SK-N-MC (cell line): ENCODE results near the gene RPGRIP1L.

ENCODE experiments used
- DNase-seq: peaks from one replicate; pipeline ENCODE4 v3.0.0-alpha.2; 2011; ENCODE audit warnings: low read depth, low spot score
- H3K27ac ChIP-seq: fragments of 200-600 bp; sonication (generic); 2 replicates; pipeline ENCODE4 v1.5.1; 2016; ENCODE audit warnings: mixed run types
- H3K36me3 ChIP-seq: fragments of 200-600 bp; sonication (generic); 2 replicates; pipeline ENCODE4 v1.6.1; 2017; ENCODE audit warnings: antibody characterized with exemption, low read length, mixed read lengths; ENCODE audit not compliant: insufficient read depth
- H3K4me3 ChIP-seq: fragments of 200-600 bp; sonication (generic); 2 replicates; pipeline ENCODE4 v1.5.1; 2016
- H3K9ac ChIP-seq: fragments of 200-600 bp; sonication (generic); 2 replicates; pipeline ENCODE4 v1.8.0; 2017; ENCODE audit warnings: mixed run types, mixed read lengths; ENCODE audit not compliant: insufficient read length
- H3K9me3 ChIP-seq: fragments of 200-600 bp; sonication (generic); 2 replicates; pipeline ENCODE4 v1.6.1; 2017; ENCODE audit warnings: low read depth, mild to moderate bottlenecking, antibody characterized with exemption, low read length, moderate library complexity, mixed read lengths
- EZH2 ChIP-seq: fragments of 200-600 bp; sonication (generic); IDR thresholded peaks from one replicate; pipeline ENCODE4 v1.6.1; 2017; ENCODE audit warnings: antibody characterized with exemption
- FOXP2 ChIP-seq: optimal IDR thresholded peaks from 2 replicates; pipeline ENCODE3; 2011; ENCODE audit warnings: mild to moderate bottlenecking, moderate library complexity; ENCODE audit not compliant: insufficient read depth; ENCODE audit errors: extremely low read length, control extremely low read depth
- POLR2AphosphoS5 ChIP-seq: IDR thresholded peaks from 2 replicates; pipeline ENCODE4 v1.6.1; 2012; ENCODE audit warnings: mild to moderate bottlenecking, low read depth, low read length, borderline replicate concordance

Gene RPGRIP1L

DNA sequence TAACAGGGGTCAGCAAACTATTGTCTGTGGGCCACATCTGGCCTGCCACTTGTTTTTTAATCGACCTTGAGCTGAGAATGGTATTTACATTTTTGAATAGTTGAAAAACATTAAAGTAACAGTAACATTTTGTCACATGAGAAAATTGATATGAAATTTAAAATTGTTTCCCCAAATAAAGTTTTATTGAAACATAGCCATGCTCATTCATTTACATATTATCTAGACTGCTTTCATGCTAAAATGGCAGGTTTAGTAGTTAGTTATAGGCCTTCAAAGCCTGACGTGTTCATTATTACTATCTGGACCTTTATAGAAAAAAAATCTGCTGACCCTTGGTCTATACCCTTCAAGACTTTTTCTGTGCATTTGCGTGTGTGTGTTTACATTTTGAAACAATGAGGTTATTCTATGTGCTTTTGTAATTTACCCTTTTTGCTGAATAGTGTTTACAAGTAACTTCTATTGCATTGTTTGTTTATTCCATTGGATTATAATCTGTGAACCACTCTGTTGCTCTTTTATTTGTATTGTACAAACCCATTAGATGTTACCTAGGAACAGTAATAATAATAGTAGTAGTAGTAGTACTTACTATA lies 37.4 kb upstream of the RPGRIP1L start:
- H3K27ac ChIP-seq, result no peak overlapping the region
- no peak overlapping the region for H3K9ac ChIP-seq
- no peak for DNase-seq
- TF ChIP-seq EZH2, result no peak
- TF ChIP-seq POLR2AphosphoS5, result no peak
- TF ChIP-seq FOXP2, result no peak
- no peaks in the 10 kb centered on the region for H3K36me3 ChIP-seq
- H3K4me3 ChIP-seq, result no peak overlapping the region
- no peaks in the 10 kb centered on the region for H3K9me3 ChIP-seq

GRCh38 chr16:53740476-53740875 lies 36.8 kb upstream of the RPGRIP1L start:
- Histone ChIP-seq H3K9ac (no peak overlapping the region), H3K36me3 (no peaks in the 10 kb centered on the region), H3K4me3 (no peak overlapping the region), H3K9me3 (no peaks in the 10 kb centered on the region), H3K27ac (no peak overlapping the region)
- no peak for DNase-seq
- TF ChIP-seq FOXP2 (no peak), POLR2AphosphoS5 (no peak), EZH2 (no peak)

DNA sequence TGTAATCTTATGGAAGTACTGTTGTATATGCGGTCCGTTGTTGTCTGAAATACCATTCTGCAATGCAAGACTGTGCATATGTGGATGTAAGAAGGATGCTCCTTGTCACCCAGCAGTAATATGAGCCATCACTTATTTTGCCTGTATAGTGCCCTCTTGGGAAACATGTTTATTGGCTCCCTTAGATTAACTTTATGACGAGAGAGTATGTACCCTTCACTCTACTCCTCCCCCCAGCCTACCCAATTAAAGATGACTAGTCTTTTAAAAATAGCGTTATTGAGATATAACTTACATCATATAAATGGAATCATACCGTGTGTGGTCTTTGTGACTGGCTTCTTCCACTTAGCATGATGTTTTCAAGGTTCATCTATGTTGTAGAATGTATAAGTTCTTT lies 33.9 kb upstream of the RPGRIP1L start:
- DNase-seq, result no peak
- H3K9me3 ChIP-seq, result no peaks in the 10 kb centered on the region
- no peak overlapping the region for H3K9ac ChIP-seq
- no peaks in the 10 kb centered on the region for H3K36me3 ChIP-seq
- no peak overlapping the region for H3K4me3 ChIP-seq
- TF ChIP-seq EZH2 (no peak), FOXP2 (no peak), POLR2AphosphoS5 (no peak)
- no peak overlapping the region for H3K27ac ChIP-seq

DNA sequence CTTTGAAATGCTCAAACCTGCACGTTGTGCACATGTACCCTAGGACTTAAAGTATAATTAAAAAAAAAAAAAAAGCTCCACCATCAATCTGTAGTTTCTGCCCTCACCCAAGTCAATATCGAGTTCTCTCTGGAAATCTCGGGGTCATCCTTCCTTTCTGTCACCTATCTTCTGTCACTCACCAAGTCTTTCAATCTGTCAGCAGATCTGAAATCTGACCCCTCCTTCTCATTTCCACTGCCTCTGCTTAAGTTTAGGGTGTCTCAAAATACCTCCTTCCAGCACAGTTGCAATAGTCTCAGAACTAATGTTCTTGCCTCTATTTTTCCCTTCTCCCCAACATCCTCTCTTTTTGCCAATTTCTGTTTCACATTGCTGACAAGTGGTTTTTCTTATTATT lies 32.6 kb upstream of the RPGRIP1L start:
- DNase-seq, result no peak
- no peak overlapping the region for H3K27ac ChIP-seq
- TF ChIP-seq FOXP2, result no peak
- no peak overlapping the region for H3K4me3 ChIP-seq
- no peak overlapping the region for H3K9ac ChIP-seq
- H3K9me3 ChIP-seq, result no peaks in the 10 kb centered on the region
- no peaks in the 10 kb centered on the region for H3K36me3 ChIP-seq

- no peak for TF ChIP-seq POLR2AphosphoS5
- no peak for TF ChIP-seq FOXP2
- no peak for TF ChIP-seq EZH2
- H3K4me3 ChIP-seq, result no peak overlapping the region
- no peak for DNase-seq
- H3K27ac ChIP-seq, result no peak overlapping the region
- no peak overlapping the region for H3K9ac ChIP-seq
- no peaks in the 10 kb centered on the region for H3K36me3 ChIP-seq
- H3K9me3 ChIP-seq, result no peaks in the 10 kb centered on the region
These were observed 31.2 kb upstream of the RPGRIP1L start for GRCh38 chr16:53734908-53735307.

GRCh38 chr16:53732296-53732929 lies 28.8 kb upstream of the RPGRIP1L start:
- Histone ChIP-seq H3K36me3 (no peaks in the 10 kb centered on the region), H3K27ac (no peak overlapping the region), H3K9me3 (no peaks in the 10 kb centered on the region), H3K9ac (no peak overlapping the region), H3K4me3 (no peak overlapping the region)
- DNase-seq, result no peak
- TF ChIP-seq POLR2AphosphoS5 (no peak), EZH2 (no peak), FOXP2 (no peak)

GRCh38 chr16:53730693-53731092 lies 27.0 kb upstream of the RPGRIP1L start:
- Histone ChIP-seq H3K9me3 (no peaks in the 10 kb centered on the region), H3K27ac (no peak overlapping the region), H3K9ac (no peak overlapping the region), H3K36me3 (no peaks in the 10 kb centered on the region), H3K4me3 (no peak overlapping the region)
- no peak for DNase-seq
- TF ChIP-seq EZH2 (no peak), POLR2AphosphoS5 (no peak), FOXP2 (no peak)

- no peak overlapping the region for H3K27ac ChIP-seq
- no peak for DNase-seq
- TF ChIP-seq POLR2AphosphoS5 (no peak), EZH2 (no peak), FOXP2 (no peak)
These were observed 23.0 kb upstream of the RPGRIP1L start for GRCh38 chr16:53726625-53727024.

DNA sequence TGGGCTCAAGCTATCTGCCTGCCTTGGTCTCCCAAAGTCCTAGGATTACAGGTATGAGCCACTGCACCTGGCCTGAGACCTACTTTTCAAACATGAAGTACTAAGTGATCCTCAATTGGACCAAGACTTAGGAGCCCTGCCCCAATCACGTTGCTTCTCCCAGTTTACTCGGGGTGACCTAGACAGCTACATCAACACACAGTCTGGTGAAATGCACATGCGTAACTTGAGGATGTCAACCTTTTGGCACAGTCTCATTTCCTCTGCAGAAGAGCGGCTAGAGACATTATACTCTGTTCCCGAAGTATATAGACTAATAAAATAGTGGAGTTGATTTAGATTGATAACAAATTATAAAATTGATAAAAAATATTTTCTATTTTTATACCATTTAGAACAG lies 17.4 kb upstream of the RPGRIP1L start:
- Histone ChIP-seq H3K36me3 (no peaks in the 10 kb centered on the region), H3K27ac (no peak overlapping the region), H3K9ac (no peak overlapping the region), H3K4me3 (no peak overlapping the region), H3K9me3 (no peaks in the 10 kb centered on the region)
- TF ChIP-seq POLR2AphosphoS5 (no peak), FOXP2 (no peak), EZH2 (no peak)
- no peak for DNase-seq

More at GRCh38 chr16:53726625-53727024, 23.0 kb upstream of the RPGRIP1L start:
- no peak overlapping the region for H3K9ac ChIP-seq
- H3K36me3 ChIP-seq, result no peaks in the 10 kb centered on the region
- no peaks in the 10 kb centered on the region for H3K9me3 ChIP-seq
- H3K4me3 ChIP-seq, result no peak overlapping the region
